WTC11 (cell line): ENCODE measurements around the gene ENTREP3. TPM values are rescaled to one million over a fixed set of nuclear protein-coding genes. Genes with fewer than 3 reads are reported as not detected.

ENCODE experiments used
- total RNA-seq: library from RNA; stranded (reverse); gene quantifications from 3 replicates; pipeline ENCODE4 v1.2.3, GENCODE V29; 2021

Gene ENTREP3
- total RNA-seq, 1 experiment from 2014 or later, result 67.8 TPM

Other genes with a start within 250 kb of the ENTREP3 start
- 0.83 to 1.8 TPM (median 1.6 TPM) in 3 replicates for gene DCST2, start 221.7 kb downstream of the ENTREP3 start, total RNA-seq
- 0.15 TPM in 1 of 3 replicates, not detected in the others for gene DCST1, start 221.7 kb downstream of the ENTREP3 start, total RNA-seq
- gene ADAM15, start 204.2 kb downstream of the ENTREP3 start, total RNA-seq, result 32.1 to 38.4 TPM (median 33.2 TPM) in 3 replicates
- gene EFNA4, start 191.7 kb downstream of the ENTREP3 start, total RNA-seq, result 19.5 to 22.7 TPM (median 22.3 TPM) in 3 replicates
- 12.5 to 15.4 TPM (median 15.4 TPM) in 3 replicates for gene EFNA3, start 176.6 kb downstream of the ENTREP3 start, total RNA-seq
- gene EFNA1, start 127.6 kb downstream of the ENTREP3 start, total RNA-seq, result 6.0 to 7.3 TPM (median 6.5 TPM) in 3 replicates
- gene SLC50A1, start 119.6 kb downstream of the ENTREP3 start, total RNA-seq, result 39.0 to 47.8 TPM (median 46.0 TPM) in 3 replicates
- 70.6 to 79.8 TPM (median 73.5 TPM) in 3 replicates for gene DPM3, start 115.0 kb downstream of the ENTREP3 start, total RNA-seq
- gene KRTCAP2, start 82.2 kb downstream of the ENTREP3 start, total RNA-seq, result 104 to 161 TPM (median 147 TPM) in 3 replicates
- gene TRIM46, start 81.6 kb downstream of the ENTREP3 start, total RNA-seq, result 20.3 to 22.1 TPM (median 21.4 TPM) in 3 replicates
- gene THBS3, start 47.6 kb downstream of the ENTREP3 start, total RNA-seq, result 4.0 to 5.3 TPM (median 5.3 TPM) in 3 replicates
- 57.5 to 62.8 TPM (median 60.4 TPM) in 3 replicates for gene MTX1, start 46.8 kb downstream of the ENTREP3 start, total RNA-seq
- 50.0 to 58.8 TPM (median 52.2 TPM) in 3 replicates for gene SCAMP3, start 6.9 kb upstream of the ENTREP3 start, total RNA-seq
- gene CLK2, start 18.0 kb upstream of the ENTREP3 start, total RNA-seq, result 68.2 to 74.9 TPM (median 74.4 TPM) in 3 replicates
- 5.9 to 7.3 TPM (median 6.3 TPM) in 3 replicates for gene HCN3, start 22.0 kb upstream of the ENTREP3 start, total RNA-seq
- gene PKLR, start 46.0 kb upstream of the ENTREP3 start, total RNA-seq, result 1.5 to 2.5 TPM (median 1.6 TPM) in 3 replicates
- gene FDPS, start 53.4 kb upstream of the ENTREP3 start, total RNA-seq, result 342 to 366 TPM (median 354 TPM) in 3 replicates
- 51.4 to 68.8 TPM (median 55.3 TPM) in 3 replicates for gene RUSC1, start 65.4 kb upstream of the ENTREP3 start, total RNA-seq